Stimulated activated CD4-positive, alpha-beta T cell treated with anti-CD3 and anti-CD28 coated beads, TNF-alpha, amount 100 ng/mL, for 1 hour (primary cell): ENCODE results near the gene VAMP8.
"Not testable (repeated sequence)": the region's sequence is repeated elsewhere in the genome, so short reads cannot be mapped to it uniquely, and the experiment has no call there.

ENCODE experiments used
- DNase-seq, 3 donors: peaks; one replicate each; pipeline ENCODE4 v3.0.0-alpha.2; 2020; ENCODE audit warnings: low read depth in 3 of 3, low spot score in 1 of 3

The VAMP8 gene

DNA sequence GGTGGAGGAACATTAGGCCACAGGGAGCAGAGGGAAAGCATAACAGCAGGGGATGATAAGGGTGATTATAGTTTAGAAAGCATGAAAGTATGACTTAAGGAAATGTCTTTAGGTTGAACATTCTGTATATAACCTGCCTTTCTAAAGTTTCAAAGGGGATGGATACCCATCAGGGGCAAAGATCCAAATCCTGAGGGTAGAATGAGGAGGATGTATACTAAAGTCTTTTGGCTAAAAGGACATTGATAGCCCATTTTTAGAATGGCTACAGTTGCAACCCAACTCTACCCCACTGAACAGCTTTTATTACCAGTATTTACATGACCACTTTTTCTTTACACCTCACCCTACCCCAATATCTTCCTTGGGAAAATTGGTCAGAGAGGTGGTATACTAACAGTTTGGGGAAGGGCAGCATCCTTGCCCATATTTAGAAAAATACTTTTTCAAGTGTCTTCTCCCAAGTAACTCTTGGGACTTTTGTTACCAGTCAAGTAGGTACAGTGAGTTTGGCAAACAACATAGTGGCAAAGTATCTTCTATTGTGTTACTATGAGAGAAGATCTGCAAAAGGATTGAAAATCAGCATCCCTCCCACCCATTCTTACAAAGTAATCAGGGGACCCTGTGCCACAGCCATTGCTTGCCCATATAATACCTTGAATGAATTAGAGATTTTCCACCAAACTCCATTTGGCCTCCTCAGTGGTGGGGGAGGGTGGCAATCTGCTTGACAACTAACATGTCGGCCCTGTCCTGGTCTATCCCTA, 30.1 kb upstream of the VAMP8 start:
- DNase-seq, result no peak

- DNase-seq, result no peak
Measured at GRCh38 chr2:85547859-85548607, 29.4 kb upstream of the VAMP8 start.

- DNase-seq, result no peak
Measured at GRCh38 chr2:85548608-85548900, 28.8 kb upstream of the VAMP8 start.

GRCh38 chr2:85549095-85549494, 28.3 kb upstream of the VAMP8 start:
- DNase-seq, result no peak

DNA sequence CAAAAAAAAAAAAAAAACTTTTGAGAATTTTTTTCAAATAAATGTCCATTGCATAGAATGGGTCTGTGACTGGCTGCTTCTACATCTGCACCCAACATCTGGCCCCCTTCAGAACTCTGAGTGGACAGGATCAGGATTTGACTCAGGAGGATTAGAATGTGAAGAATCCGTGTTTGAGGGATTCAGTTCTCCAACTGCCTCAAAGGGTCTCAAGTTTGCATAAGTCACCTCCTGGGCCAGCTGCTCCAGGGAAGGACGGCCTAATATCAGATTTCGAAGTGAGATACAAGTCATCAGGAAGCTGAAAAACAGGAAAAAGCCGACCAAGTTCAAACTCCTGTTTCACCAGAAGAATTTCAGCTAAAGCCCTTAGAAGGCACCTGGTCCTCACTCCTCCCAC, 27.6 kb upstream of the VAMP8 start:
- no peak for DNase-seq

GRCh38 chr2:85550486-85550885, 26.9 kb upstream of the VAMP8 start:
- DNase-seq, result no peak

GRCh38 chr2:85551698-85552678, 25.4 kb upstream of the VAMP8 start:
- peak; percentile 72 to 84 (median 75) for DNase-seq

- DNase-seq, result no peak
Measured at GRCh38 chr2:85553184-85553583, 24.2 kb upstream of the VAMP8 start.

GRCh38 chr2:85554980-85555612, 22.3 kb upstream of the VAMP8 start:
- DNase-seq, result no peak

GRCh38 chr2:85557130-85557529, 20.3 kb upstream of the VAMP8 start:
- DNase-seq, result no peak

DNA sequence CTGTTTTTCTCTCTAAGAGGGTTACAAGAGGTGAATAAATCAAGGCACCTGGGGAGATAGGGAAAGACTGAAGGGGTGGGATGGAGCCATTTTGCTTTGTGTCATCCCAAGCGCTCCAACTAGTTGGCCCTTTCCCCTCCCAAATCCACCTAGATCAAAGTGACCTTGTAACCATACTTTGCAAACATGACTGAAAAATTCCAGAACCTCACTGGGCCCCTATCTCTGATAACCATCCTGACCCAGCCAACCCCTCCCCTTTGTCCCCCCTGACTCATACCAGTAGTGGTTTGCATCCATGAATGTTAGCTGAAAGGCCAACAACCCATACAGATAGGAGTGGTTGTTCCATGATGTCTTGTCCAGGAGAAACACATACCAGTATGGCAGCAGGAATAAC, 19.2 kb upstream of the VAMP8 start:
- no peak for DNase-seq

GRCh38 chr2:85560403-85560726, 17.0 kb upstream of the VAMP8 start:
- DNase-seq, result not testable (repeated sequence)

DNA sequence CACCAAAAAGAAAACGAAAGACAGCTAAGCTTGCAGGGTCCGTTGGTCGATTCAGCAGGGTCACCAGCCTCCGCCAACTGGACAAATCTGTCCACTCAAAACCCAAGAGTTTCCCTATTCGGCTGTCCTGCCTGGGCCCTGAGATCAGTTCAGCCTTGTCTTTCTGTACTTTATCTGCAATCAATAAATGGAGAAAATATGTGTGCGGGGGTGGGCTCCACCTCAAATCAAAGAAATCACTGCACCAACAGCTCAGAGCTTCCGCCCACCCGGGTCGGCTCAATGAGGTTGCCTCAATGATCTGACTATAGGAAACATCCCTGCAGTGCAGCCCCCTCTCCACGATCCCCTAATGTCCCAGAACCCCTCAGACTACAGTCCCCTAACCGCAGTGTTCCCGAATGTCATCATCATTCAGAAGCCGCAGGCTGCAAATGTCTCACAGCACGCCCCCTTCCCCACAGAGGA, 16.5 kb upstream of the VAMP8 start:
- no peak for DNase-seq

DNA sequence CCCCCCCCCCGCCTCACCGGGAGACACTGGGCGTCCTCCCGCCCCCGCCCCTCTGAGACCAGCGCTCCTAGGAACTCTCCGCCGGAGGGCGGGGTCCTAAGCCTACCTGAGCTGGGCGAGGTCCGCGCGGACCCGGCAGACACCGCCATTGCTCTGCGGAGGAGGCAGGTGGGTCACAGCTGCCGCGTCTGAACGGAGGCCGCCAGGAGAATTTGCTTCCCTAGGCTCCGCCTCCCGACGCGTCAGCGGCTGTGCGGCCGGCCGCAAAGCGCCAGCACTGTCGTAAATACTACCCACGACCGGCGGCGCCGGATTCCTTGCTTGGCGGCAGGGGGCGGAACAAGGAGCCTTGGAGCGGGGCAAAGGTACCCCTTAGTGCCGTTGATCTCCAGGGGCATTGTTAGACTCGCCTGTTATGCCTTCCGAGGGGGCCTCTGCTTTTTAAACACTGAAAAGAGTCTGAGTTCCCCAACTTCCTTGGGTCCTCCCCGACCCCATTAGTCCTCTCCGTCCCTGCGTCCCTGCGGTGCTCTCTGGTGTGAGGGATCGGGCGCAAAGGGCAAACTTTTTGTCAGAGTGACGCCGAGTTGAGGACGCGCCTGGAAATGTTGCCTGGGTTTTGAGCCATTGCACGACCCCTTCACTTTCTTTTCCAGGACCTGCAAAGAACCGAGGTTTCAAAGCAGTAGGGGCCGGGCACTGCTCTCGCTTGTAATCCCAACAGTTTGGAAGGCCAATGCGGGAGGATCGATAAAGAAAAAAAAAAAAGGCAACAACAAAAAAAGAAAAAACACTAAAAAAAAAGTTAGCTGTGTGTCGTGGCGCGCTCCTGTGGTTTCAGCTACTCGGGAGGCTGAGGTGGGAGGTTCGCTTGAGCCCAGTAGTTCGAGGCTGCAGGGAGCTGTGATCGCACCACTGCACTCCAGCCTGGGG, 15.8 kb upstream of the VAMP8 start, which contains the start of gene GGCX:
GGCX (minus strand) TSS at position 214 of the 933 bp plus-strand sequence; CDS start at position 149, 65 bp downstream.
- DNase-seq, result peak; percentile 81 to 89 (median 87)

- DNase-seq, result no peak
Measured at GRCh38 chr2:85564144-85564563, 13.2 kb upstream of the VAMP8 start.

GRCh38 chr2:85566265-85566664, 11.1 kb upstream of the VAMP8 start:
- no peak for DNase-seq

GRCh38 chr2:85575739-85576138, 1.6 kb upstream of the VAMP8 start:
- DNase-seq, result no peak

GRCh38 chr2:85577063-85577385, 362 bp upstream of the VAMP8 start:
- no peak for DNase-seq

GRCh38 chr2:85578243-85579180, 1.1 kb downstream of the VAMP8 start:
- no peak for DNase-seq
